ENCODE data around the gene COQ10B. TPM values are rescaled to one million over a fixed set of nuclear protein-coding genes. Genes with fewer than 3 reads are reported as not detected.

COQ10B gene
- total and polyA plus RNA-seq, 8 donors = 2.9 to 47.7 (median 18.7) TPM

DNA sequence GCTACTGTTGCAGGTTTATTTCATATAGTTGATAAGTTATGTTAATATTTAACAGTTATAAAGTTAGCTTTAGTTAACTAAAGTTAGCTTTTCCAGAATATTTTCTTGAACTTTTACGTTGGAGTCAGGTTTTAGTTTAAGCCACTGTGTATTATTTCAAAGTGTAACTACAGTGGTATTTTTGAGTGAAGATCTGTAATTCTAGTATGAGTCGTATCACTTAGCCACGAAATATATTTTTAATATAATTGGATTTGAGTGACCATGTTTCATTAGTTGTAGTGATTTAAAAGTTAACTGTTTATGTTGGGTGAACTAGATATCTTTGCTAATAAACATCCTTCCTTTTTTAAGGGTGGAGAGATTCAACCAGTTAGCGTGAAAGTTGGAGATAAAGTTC lies 49.3 kb downstream of the COQ10B start:
- peaks cover 22 to 39% (median 29%) of the 10 kb centered on the region in 4 donors for H3K4me1 ChIP-seq
- H3K4me3 ChIP-seq = peak overlapping the region in 2 of 4 donors; percentile 78 to 90
- 45 to 60% (median 50%) methylated on average over 4 of the region's 4 CpGs for WGBS, 5 donors
- intact Hi-C loops (cut with DNase I; ENCODE audit: low total_unique reads) = no loop called here
- H3K27ac ChIP-seq = peak overlapping the region in 3 of 5 donors; percentile 98 to 100 (median 98)
- no peak for TF ChIP-seq POLR2A (IDR thresholded peaks at IDR 0.05)
- no peak for TF ChIP-seq POLR2AphosphoS5 (IDR thresholded peaks at IDR 0.05)
- TF ChIP-seq, protein P1, sequence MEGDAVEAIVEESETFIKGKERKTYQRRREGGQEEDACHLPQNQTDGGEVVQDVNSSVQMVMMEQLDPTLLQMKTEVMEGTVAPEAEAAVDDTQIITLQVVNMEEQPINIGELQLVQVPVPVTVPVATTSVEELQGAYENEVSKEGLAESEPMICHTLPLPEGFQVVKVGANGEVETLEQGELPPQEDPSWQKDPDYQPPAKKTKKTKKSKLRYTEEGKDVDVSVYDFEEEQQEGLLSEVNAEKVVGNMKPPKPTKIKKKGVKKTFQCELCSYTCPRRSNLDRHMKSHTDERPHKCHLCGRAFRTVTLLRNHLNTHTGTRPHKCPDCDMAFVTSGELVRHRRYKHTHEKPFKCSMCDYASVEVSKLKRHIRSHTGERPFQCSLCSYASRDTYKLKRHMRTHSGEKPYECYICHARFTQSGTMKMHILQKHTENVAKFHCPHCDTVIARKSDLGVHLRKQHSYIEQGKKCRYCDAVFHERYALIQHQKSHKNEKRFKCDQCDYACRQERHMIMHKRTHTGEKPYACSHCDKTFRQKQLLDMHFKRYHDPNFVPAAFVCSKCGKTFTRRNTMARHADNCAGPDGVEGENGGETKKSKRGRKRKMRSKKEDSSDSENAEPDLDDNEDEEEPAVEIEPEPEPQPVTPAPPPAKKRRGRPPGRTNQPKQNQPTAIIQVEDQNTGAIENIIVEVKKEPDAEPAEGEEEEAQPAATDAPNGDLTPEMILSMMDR (IDR thresholded peaks at IDR 0.05) = no peak
- TF ChIP-seq EP300 (IDR thresholded peaks at IDR 0.05) = no peak
- DNase-seq = no peak
- no peaks in the 10 kb centered on the region for H3K9me3 ChIP-seq
- H3K27me3 ChIP-seq = no peaks in the 10 kb centered on the region
- H3K36me3 ChIP-seq = peaks cover 3 to 37% (median 24%) of the 10 kb centered on the region in 4 donors

DNA sequence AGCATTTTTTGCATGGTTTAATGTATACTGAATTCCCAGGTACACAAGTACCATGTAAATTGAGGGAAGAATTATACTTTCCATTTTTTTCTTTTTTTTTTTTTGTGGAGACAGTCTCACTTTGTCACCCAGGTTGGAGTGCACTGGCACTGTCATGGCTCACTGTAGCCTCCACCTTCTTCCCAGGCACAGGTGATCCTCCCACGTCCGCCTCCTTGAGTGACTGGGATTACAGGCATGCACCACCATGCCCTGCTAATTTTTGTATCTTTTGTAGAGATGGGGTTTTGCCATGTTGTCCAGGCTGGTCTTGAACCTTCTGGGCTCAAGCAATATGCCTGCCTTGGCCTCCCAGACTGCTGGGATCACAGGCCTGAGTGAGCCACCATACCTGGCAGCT lies 50.6 kb downstream of the COQ10B start:
- Histone ChIP-seq H3K4me3 (no peak overlapping the region), H3K27ac (no peak overlapping the region), H3K9me3 (no peaks in the 10 kb centered on the region), H3K4me1 (peaks cover 11 to 27% (median 20%) of the 10 kb centered on the region in 4 donors), H3K27me3 (no peaks in the 10 kb centered on the region), H3K36me3 (peaks cover 3 to 41% (median 24%) of the 10 kb centered on the region in 4 donors)
- TF ChIP-seq EP300 (IDR thresholded peaks at IDR 0.05) (no peak), POLR2AphosphoS5 (IDR thresholded peaks at IDR 0.05) (no peak), POLR2A (IDR thresholded peaks at IDR 0.05) (no peak)
- TF ChIP-seq, protein P1 (IDR thresholded peaks at IDR 0.05) = no peak
- intact Hi-C loops (cut with DNase I; ENCODE audit: low total_unique reads) = no loop called here
- DNase-seq = no peak
- WGBS, 5 donors = 88 to 98% (median 96%) methylated on average over 2 of the region's 2 CpGs

DNA sequence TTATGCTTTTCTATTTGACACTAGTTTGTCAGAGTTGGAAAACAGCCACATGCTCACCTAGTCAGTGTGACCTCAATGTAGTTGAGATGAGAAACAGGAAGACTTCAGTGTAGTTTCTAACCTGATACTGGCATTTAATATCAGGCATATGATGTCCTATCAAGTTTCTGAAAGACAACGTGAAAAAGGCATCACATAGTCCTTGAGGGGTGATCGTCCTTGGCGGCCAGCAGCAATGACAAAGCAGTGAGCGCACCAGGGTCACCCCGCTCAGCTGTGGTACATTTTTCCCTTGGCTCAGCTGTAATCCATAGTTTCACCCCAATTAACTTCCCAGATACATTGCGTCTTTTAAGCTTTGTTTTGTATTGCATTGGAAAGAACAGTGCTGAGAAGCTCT lies 51.2 kb downstream of the COQ10B start:
- Histone ChIP-seq H3K4me3 (no peak overlapping the region), H3K36me3 (peaks cover 3 to 41% (median 24%) of the 10 kb centered on the region in 4 donors), H3K9me3 (no peaks in the 10 kb centered on the region), H3K4me1 (peaks cover 11 to 27% (median 20%) of the 10 kb centered on the region in 4 donors), H3K27ac (no peak overlapping the region), H3K27me3 (no peaks in the 10 kb centered on the region)
- DNase-seq = no peak
- intact Hi-C loops (cut with DNase I; ENCODE audit: low total_unique reads) = no loop called here
- TF ChIP-seq, protein P1 (IDR thresholded peaks at IDR 0.05) = no peak
- no peak for TF ChIP-seq EP300 (IDR thresholded peaks at IDR 0.05)
- TF ChIP-seq POLR2A (IDR thresholded peaks at IDR 0.05) = no peak
- TF ChIP-seq POLR2AphosphoS5 (IDR thresholded peaks at IDR 0.05) = no peak
- WGBS, 5 donors = 87 to 92% (median 90%) methylated on average over 6 of the region's 6 CpGs

GRCh38 chr2:197506658-197507057 lies 53.3 kb downstream of the COQ10B start:
- H3K27ac ChIP-seq = no peak overlapping the region
- H3K36me3 ChIP-seq = peaks cover 3 to 41% (median 24%) of the 10 kb centered on the region in 4 donors
- intact Hi-C loops (cut with DNase I; ENCODE audit: low total_unique reads) = no loop called here

More at GRCh38 chr2:197506658-197507057, 53.3 kb downstream of the COQ10B start:
- H3K27me3 ChIP-seq = no peaks in the 10 kb centered on the region
- no peaks in the 10 kb centered on the region for H3K9me3 ChIP-seq
- peaks cover 7 to 16% (median 12%) of the 10 kb centered on the region in 4 donors for H3K4me1 ChIP-seq
- DNase-seq = no peak
- WGBS, 5 donors = 86 to 91% (median 88%) methylated on average over 5 of the region's 5 CpGs
- no peak overlapping the region for H3K4me3 ChIP-seq
- TF ChIP-seq POLR2A (IDR thresholded peaks at IDR 0.05) (no peak), EP300 (IDR thresholded peaks at IDR 0.05) (no peak), POLR2AphosphoS5 (IDR thresholded peaks at IDR 0.05) (no peak)
- TF ChIP-seq, protein P1 (IDR thresholded peaks at IDR 0.05) = no peak

All from stomach (tissue), 9 donors.